Body of pancreas (tissue), 4 donors: ENCODE measurements around the gene MAP3K4. TPM values are rescaled to one million over a fixed set of nuclear protein-coding genes. Genes with fewer than 3 reads are reported as not detected.

ENCODE experiments used
- ATAC-seq: fragments of 150-250 bp; one replicate; pipeline ENCODE4 v1.9.1; 2016
- DNase-seq, 4 donors: peaks; one replicate each; pipeline ENCODE4 v3.0.0-alpha.2; 2019
- H3K27ac ChIP-seq, 4 donors: fragments of 200-600 bp; sonication (generic); 1 replicate in 3 of 4; 2 replicates in 1 of 4; pipeline versions ENCODE4 v1.5.1 to v1.6.1; 2016 to 2019; ENCODE audit warnings: mild to moderate bottlenecking in 1 of 4, mixed read lengths in 1 of 4, moderate library complexity in 1 of 4
- H3K27me3 ChIP-seq, 2 donors: fragments of 200-600 bp; sonication (generic); one replicate each; pipeline ENCODE4 v1.6.0; 2016; ENCODE audit warnings: mild to moderate bottlenecking in 1 of 2
- H3K36me3 ChIP-seq, 2 donors: fragments of 200-600 bp; sonication (generic); replicated peaks in 1 of 2; 2 replicates each; pipeline ENCODE4 v1.5.1; 2016; ENCODE audit warnings: low read depth in 2 of 2; ENCODE audit not compliant: insufficient read depth in 1 of 2
- H3K4me1 ChIP-seq: fragments of 200-600 bp; sonication (generic); one replicate; pipeline ENCODE4 v1.6.0; 2016
- H3K4me3 ChIP-seq, 2 donors: fragments of 200-600 bp; sonication (generic); 1 replicate in 1 of 2; 2 replicates in 1 of 2; pipeline ENCODE4 v1.5.1; 2016 to 2019
- H3K9me3 ChIP-seq, 3 donors: fragments of 200-600 bp; sonication (generic); 1 replicate in 2 of 3; 2 replicates in 1 of 3; pipeline ENCODE4 v1.5.1; 2016
- POLR2A ChIP-seq, 3 donors: fragments of 450-650 bp; IDR thresholded peaks; one replicate each; pipeline ENCODE4 v1.6.1; 2016; ENCODE audit warnings: antibody characterized with exemption in 3 of 3, mild to moderate bottlenecking in 2 of 3
- WGBS, 2 donors: methylation state at CpG; one replicate each; pipeline ENCODE4 v1.1.5; 2017; 5-methylcytosine and 5-hydroxymethylcytosine counted together
- intact Hi-C: fragments of 100-400 bp; cut with DNase I; formaldehyde crosslinking; loops from one replicate; pipeline ENCODE4 v1.15.1; 2023
- total RNA-seq, 2 donors: library from RNA; depleted of rRNA; stranded (reverse); fragments of >200 nt; gene quantifications; one replicate each; pipeline ENCODE4 v1.1.0, GENCODE V29; 2016
- TF ChIP-seq, protein P1 (sequence below), 7 experiments: fragments of 450-650 bp in 4 of 7; fragments of 200-600 bp in 3 of 7; sonication (generic) in 3 of 7; IDR thresholded peaks; one replicate each; pipeline ENCODE4 v1.5.1; 2016 to 2019; ENCODE audit warnings: antibody characterized with exemption in 7 of 7

The MAP3K4 gene
- total RNA-seq, 2 donors from 2014 or later, result 20.1 to 31.4 TPM

DNA sequence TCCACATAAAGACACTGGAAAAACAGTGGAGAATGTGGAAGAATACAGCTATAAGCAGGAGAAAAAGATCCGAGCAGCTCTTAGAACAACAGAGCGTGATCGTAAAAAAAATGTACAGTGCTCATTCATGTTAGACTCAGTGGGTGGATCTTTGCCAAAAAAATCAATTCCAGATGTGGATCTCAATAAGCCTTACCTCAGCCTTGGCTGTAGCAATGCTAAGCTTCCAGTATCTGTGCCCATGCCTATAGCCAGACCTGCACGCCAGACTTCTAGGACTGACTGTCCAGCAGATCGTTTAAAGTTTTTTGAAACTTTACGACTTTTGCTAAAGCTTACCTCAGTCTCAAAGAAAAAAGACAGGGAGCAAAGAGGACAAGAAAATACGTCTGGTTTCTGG, 57.1 kb downstream of the MAP3K4 start:
- TF ChIP-seq, protein P1, sequence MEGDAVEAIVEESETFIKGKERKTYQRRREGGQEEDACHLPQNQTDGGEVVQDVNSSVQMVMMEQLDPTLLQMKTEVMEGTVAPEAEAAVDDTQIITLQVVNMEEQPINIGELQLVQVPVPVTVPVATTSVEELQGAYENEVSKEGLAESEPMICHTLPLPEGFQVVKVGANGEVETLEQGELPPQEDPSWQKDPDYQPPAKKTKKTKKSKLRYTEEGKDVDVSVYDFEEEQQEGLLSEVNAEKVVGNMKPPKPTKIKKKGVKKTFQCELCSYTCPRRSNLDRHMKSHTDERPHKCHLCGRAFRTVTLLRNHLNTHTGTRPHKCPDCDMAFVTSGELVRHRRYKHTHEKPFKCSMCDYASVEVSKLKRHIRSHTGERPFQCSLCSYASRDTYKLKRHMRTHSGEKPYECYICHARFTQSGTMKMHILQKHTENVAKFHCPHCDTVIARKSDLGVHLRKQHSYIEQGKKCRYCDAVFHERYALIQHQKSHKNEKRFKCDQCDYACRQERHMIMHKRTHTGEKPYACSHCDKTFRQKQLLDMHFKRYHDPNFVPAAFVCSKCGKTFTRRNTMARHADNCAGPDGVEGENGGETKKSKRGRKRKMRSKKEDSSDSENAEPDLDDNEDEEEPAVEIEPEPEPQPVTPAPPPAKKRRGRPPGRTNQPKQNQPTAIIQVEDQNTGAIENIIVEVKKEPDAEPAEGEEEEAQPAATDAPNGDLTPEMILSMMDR (IDR thresholded peaks at IDR 0.05), result no peak
- H3K27me3 ChIP-seq, result no peaks in the 10 kb centered on the region
- H3K36me3 ChIP-seq, result no peaks in the 10 kb centered on the region
- no peaks in the 10 kb centered on the region for H3K9me3 ChIP-seq
- intact Hi-C loops, result no loop called here
- DNase-seq (no peak), ATAC-seq (no peak)
- no peaks in the 10 kb centered on the region for H3K4me1 ChIP-seq
- no peak overlapping the region for H3K4me3 ChIP-seq
- H3K27ac ChIP-seq, result no peak overlapping the region
- 83 to 84% methylated on average over 7 of the region's 7 CpGs for WGBS, 2 donors

DNA sequence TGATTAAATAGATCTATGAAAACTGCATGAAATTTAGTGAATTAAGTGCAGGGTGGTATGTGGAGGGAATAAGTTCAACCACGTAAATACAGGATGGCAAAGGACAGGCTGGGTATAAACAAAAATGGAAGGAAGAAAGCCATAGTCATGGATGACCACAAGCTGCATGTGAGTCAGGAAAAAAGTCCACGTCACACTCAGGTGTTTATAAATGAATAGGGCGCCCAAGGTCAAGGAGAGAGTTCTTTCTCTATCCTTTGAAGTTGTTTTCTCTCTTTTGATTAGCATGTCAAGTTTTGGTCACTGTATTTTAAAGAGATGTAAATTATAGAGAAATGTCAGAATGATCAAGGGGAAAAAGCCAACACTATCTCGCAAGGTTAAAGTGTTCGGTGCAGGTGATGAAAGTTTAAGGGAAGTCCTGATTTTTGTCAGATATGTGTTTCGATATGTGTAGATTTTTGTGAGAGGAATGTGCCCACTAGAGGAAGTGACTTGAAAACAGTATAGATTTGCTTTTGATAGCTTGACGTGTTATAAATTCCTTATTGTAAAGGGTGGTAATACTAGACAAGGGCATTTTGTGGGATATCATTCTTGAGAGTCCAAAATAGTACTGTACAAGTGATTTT, 58.7 kb downstream of the MAP3K4 start:
- no peaks in the 10 kb centered on the region for H3K36me3 ChIP-seq
- ATAC-seq (no peak), DNase-seq (no peak)
- H3K27ac ChIP-seq, result no peak overlapping the region
- 73 to 83% methylated on average over 7 of the region's 7 CpGs for WGBS, 2 donors
- no peak overlapping the region for H3K4me3 ChIP-seq
- no peaks in the 10 kb centered on the region for H3K9me3 ChIP-seq
- TF ChIP-seq POLR2A (IDR thresholded peaks at IDR 0.05), result no peak
- TF ChIP-seq, protein P1 (IDR thresholded peaks at IDR 0.05), result no peak
- no peaks in the 10 kb centered on the region for H3K27me3 ChIP-seq
- intact Hi-C loops, result no loop called here
- no peaks in the 10 kb centered on the region for H3K4me1 ChIP-seq

DNA sequence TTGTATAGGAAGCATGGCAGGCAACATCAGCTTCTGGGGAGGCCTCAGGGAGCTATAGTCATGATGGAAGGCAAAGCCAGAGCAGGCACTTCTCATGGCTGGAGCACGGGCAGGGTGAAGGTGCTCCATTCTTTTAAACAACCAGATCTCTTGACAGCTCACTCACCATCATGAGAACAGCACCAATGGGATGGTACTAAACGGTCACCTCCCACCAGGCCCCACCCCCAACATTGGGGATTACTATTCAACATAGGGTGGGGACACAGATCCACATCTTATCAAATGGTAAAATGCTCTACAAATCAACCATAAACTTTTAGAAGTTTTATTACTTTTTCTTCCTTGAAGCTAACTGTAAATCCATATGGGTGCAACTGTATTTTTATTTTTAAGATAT, 61.5 kb downstream of the MAP3K4 start:
- DNase-seq (no peak), ATAC-seq (no peak)
- TF ChIP-seq POLR2A (IDR thresholded peaks at IDR 0.05), result no peak
- TF ChIP-seq, protein P1 (IDR thresholded peaks at IDR 0.05), result no peak
- WGBS, 2 donors, result 94 to 97% methylated on average over 2 of the region's 2 CpGs
- Histone ChIP-seq H3K27me3 (no peaks in the 10 kb centered on the region), H3K4me3 (no peak overlapping the region), H3K27ac (no peak overlapping the region), H3K36me3 (no peaks in the 10 kb centered on the region), H3K9me3 (no peaks in the 10 kb centered on the region), H3K4me1 (no peaks in the 10 kb centered on the region)
- intact Hi-C loops, result no loop called here

DNA sequence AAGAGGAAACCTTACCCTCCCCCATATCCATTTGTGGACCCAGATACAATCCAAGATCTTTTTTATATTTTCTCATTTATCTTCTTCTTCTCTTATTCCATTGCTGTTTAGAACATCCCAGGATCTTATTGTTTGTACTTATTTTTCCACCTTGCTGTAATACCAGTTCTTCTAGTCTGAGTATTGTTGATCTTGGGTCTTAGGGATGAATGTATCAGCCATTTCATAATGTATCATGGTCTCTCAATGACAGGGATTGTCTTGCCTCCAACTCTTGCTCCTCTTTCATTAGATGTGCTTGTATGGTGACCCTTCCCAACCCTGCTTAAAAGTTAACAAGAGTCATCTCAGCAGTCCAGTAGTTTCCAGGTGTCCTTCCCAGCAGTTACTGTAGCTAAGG, 63.3 kb downstream of the MAP3K4 start:
- Histone ChIP-seq H3K4me1 (no peaks in the 10 kb centered on the region), H3K36me3 (no peaks in the 10 kb centered on the region), H3K4me3 (no peak overlapping the region), H3K27me3 (no peaks in the 10 kb centered on the region), H3K27ac (no peak overlapping the region), H3K9me3 (no peaks in the 10 kb centered on the region)
- DNase-seq, result no peak
- no peak for ATAC-seq
- intact Hi-C loops, result no loop called here
- TF ChIP-seq, protein P1 (IDR thresholded peaks at IDR 0.05), result no peak
- no peak for TF ChIP-seq POLR2A (IDR thresholded peaks at IDR 0.05)

GRCh38 chr6:161056451-161056850, 64.9 kb downstream of the MAP3K4 start:
- intact Hi-C loops, result no loop called here
- no peak overlapping the region for H3K4me3 ChIP-seq
- no peaks in the 10 kb centered on the region for H3K36me3 ChIP-seq
- TF ChIP-seq POLR2A (IDR thresholded peaks at IDR 0.05), result no peak
- TF ChIP-seq, protein P1 (IDR thresholded peaks at IDR 0.05), result no peak
- no peak overlapping the region for H3K27ac ChIP-seq
- no peaks in the 10 kb centered on the region for H3K9me3 ChIP-seq
- WGBS, 2 donors, result 82 to 90% methylated on average over 4 of the region's 4 CpGs
- H3K27me3 ChIP-seq, result no peaks in the 10 kb centered on the region
- H3K4me1 ChIP-seq, result no peaks in the 10 kb centered on the region
- no peak for DNase-seq
- no peak for ATAC-seq
